NCI-H226 (cell line): ENCODE results near the gene CD248.
A peak's percentile ranks its signal among the peaks of the same experiment; 100 is the strongest.
"Not testable (repeated sequence)": the region's sequence is repeated elsewhere in the genome, so short reads cannot be mapped to it uniquely, and the experiment has no call there.

Experiments used
- DNase-seq: peaks from one replicate; pipeline ENCODE4 v3.0.0-alpha.2; 2015

CD248 gene

GRCh38 chr11:66287211-66287888 lies 29.5 kb downstream of the CD248 start:
- no peak for DNase-seq

GRCh38 chr11:66286699-66287098 lies 30.1 kb downstream of the CD248 start:
- DNase-seq, result no peak

- DNase-seq, result no peak
These were observed 31.4 kb downstream of the CD248 start for GRCh38 chr11:66285250-66285947.

- DNase-seq, result no peak
These were observed 32.2 kb downstream of the CD248 start for GRCh38 chr11:66284526-66285078.

GRCh38 chr11:66283461-66284105 lies 33.3 kb downstream of the CD248 start:
- no peak for DNase-seq

GRCh38 chr11:66282468-66283455 lies 34.1 kb downstream of the CD248 start:
- peak; percentile 89 for DNase-seq

GRCh38 chr11:66281776-66282467 lies 34.9 kb downstream of the CD248 start:
- DNase-seq, result no peak

- DNase-seq, result no peak
These were observed 35.8 kb downstream of the CD248 start for GRCh38 chr11:66281001-66281400.

GRCh38 chr11:66280428-66280827 lies 36.4 kb downstream of the CD248 start:
- DNase-seq, result no peak

- no peak for DNase-seq
These were observed 37.6 kb downstream of the CD248 start for GRCh38 chr11:66279092-66279734.

- DNase-seq, result no peak
These were observed 38.3 kb downstream of the CD248 start for GRCh38 chr11:66278363-66279091.

GRCh38 chr11:66277471-66278362 lies 39.1 kb downstream of the CD248 start, which contains the start of gene CNIH2:
Gene CNIH2, plus strand, starts transcription at chr11:66278175. Its CDS starts 282 bp downstream, at chr11:66278457.
- no peak for DNase-seq

GRCh38 chr11:66277064-66277463 lies 39.8 kb downstream of the CD248 start:
- not testable (repeated sequence) for DNase-seq

- DNase-seq, result not testable (repeated sequence)
These were observed 40.2 kb downstream of the CD248 start for GRCh38 chr11:66276619-66277018.

- DNase-seq, result no peak
These were observed 40.7 kb downstream of the CD248 start for GRCh38 chr11:66275984-66276612.

GRCh38 chr11:66275396-66275795 lies 41.4 kb downstream of the CD248 start:
- DNase-seq, result no peak

GRCh38 chr11:66274219-66274618 lies 42.6 kb downstream of the CD248 start:
- no peak for DNase-seq

GRCh38 chr11:66272596-66272995 lies 44.2 kb downstream of the CD248 start:
- DNase-seq, result no peak

- DNase-seq, result no peak
These were observed 45.0 kb downstream of the CD248 start for GRCh38 chr11:66271816-66272215.
